AG04450 (cell line): ENCODE results near the gene NPY2R. TPM values are rescaled to one million over a fixed set of nuclear protein-coding genes. Genes with fewer than 3 reads are reported as not detected.

Experiments used
- CTCF ChIA-PET: fragments of 300-600, 350-600 bp; formaldehyde crosslinking; extraction: SDS; loops from one replicate; lab custom pipeline; 2022; ENCODE audit warnings: antibody characterized with exemption, inconsistent platforms; lab: Charles Lee
- POLR2A ChIA-PET: fragments of 350-600 bp; formaldehyde crosslinking; extraction: SDS; loops from one replicate; lab custom pipeline; 2021; ENCODE audit warnings: antibody characterized with exemption, inconsistent platforms; lab: Yijun Ruan, JAX
- DNase-seq: peaks from one replicate; pipeline ENCODE4 v3.0.0-alpha.2; 2011; ENCODE audit warnings: low read depth, low spot score
- H3K27ac ChIP-seq: one replicate; pipeline ENCODE4 v1.5.1; 2012; ENCODE audit warnings: low read depth, low read length, control low read depth
- H3K27me3 ChIP-seq: one replicate; pipeline ENCODE4 v1.6.0; 2012; ENCODE audit warnings: low read length; ENCODE audit not compliant: control insufficient read depth, insufficient read depth
- H3K4me3 ChIP-seq: 2 replicates; pipeline ENCODE4 v1.5.1; 2011; ENCODE audit warnings: mild to moderate bottlenecking, low read depth, low read length, control low read depth
- H3K9me3 ChIP-seq: 2 replicates; pipeline ENCODE4 v1.5.1; 2012; ENCODE audit warnings: low read length; ENCODE audit not compliant: control insufficient read depth, insufficient read depth
- polyA plus RNA-seq: library from polyadenylated mRNA; depleted of rRNA; stranded (reverse); fragments of >200 nt; gene quantifications from 2 replicates; pipeline ENCODE4 v1.2.3, GENCODE V29; 2011
- TF ChIP-seq, protein P1 (sequence below): IDR thresholded peaks from 2 replicates; pipeline ENCODE4 v1.5.1; 2011; ENCODE audit warnings: low read depth, low read length, control low read depth, inconsistent platforms

Gene NPY2R
- polyA plus RNA-seq, 1 experiment = not detected

DNA sequence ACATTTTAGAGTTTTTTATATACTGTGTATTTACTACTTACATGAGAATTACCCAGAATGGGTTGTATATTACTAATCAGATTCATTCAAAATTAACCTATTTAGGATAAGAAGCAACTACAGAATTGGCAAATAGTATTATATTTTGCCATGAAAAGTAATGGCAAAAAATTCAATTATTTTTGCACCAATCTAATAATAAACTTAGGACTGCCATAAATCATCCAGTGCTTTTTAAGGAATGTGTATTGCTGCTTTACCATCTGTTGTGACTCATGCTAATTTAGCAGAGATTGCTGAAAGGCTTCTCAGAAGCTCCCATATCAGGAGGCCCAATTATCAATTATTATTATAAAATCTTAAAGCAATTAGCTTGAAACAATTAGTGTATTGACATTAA lies 24.0 kb downstream of the NPY2R start:
- ChIA-PET CTCF (no interaction called here), POLR2A (no interaction called here)
- no peaks in the 10 kb centered on the region for H3K9me3 ChIP-seq
- H3K27me3 ChIP-seq = no peaks in the 10 kb centered on the region
- TF ChIP-seq, protein P1, sequence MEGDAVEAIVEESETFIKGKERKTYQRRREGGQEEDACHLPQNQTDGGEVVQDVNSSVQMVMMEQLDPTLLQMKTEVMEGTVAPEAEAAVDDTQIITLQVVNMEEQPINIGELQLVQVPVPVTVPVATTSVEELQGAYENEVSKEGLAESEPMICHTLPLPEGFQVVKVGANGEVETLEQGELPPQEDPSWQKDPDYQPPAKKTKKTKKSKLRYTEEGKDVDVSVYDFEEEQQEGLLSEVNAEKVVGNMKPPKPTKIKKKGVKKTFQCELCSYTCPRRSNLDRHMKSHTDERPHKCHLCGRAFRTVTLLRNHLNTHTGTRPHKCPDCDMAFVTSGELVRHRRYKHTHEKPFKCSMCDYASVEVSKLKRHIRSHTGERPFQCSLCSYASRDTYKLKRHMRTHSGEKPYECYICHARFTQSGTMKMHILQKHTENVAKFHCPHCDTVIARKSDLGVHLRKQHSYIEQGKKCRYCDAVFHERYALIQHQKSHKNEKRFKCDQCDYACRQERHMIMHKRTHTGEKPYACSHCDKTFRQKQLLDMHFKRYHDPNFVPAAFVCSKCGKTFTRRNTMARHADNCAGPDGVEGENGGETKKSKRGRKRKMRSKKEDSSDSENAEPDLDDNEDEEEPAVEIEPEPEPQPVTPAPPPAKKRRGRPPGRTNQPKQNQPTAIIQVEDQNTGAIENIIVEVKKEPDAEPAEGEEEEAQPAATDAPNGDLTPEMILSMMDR = no peak
- H3K27ac ChIP-seq = no peak overlapping the region
- no peak for DNase-seq
- no peak overlapping the region for H3K4me3 ChIP-seq

DNA sequence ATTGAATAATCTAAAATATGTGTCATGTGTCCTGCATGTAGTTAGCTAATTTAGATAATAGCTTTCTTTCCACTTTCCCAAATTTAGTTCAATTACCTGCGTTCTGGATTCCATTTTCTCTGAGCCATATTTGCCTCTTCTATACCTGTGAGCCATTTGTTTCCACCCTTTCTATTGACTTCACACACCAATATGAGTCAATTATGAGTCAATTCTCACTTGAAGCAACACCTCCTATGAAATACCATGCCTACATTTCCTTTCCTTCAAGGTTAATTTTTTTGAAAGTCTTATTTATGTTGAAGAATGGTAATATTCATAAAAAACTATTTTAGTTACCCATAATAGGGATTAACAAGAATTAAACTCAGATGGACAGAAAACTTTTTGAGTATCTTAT lies 25.8 kb downstream of the NPY2R start:
- CTCF ChIA-PET = no interaction called here
- TF ChIP-seq, protein P1 = no peak

DNA sequence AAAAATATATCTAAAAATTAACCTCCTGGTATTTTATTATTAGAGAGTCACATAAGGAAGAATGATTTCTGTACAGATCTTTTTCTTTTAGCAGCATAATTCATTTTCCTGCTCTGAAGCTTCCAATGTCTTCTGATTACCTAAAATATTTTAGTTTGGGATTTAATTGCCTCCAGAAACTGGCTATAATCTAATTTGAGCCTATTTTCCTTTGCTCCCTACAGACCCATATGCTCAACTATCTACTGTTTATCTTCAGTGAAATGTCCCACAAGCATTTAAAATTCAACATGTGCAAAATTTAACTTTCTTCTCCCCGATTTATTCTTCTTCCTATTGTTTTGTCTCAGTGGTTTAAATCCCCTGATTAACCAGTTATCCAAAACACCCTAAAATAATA lies 29.1 kb downstream of the NPY2R start:
- Histone ChIP-seq H3K9me3 (no peaks in the 10 kb centered on the region), H3K27me3 (no peaks in the 10 kb centered on the region), H3K27ac (no peak overlapping the region), H3K4me3 (no peak overlapping the region)
- no peak for DNase-seq
- TF ChIP-seq, protein P1 = no peak
- CTCF ChIA-PET = no interaction called here
- POLR2A ChIA-PET = no interaction called here

More for the DNA sequence above, 25.8 kb downstream of the NPY2R start:
- DNase-seq = no peak
- H3K4me3 ChIP-seq = no peak overlapping the region
- no peaks in the 10 kb centered on the region for H3K9me3 ChIP-seq
- POLR2A ChIA-PET = no interaction called here
- no peaks in the 10 kb centered on the region for H3K27me3 ChIP-seq
- no peak overlapping the region for H3K27ac ChIP-seq

DNA sequence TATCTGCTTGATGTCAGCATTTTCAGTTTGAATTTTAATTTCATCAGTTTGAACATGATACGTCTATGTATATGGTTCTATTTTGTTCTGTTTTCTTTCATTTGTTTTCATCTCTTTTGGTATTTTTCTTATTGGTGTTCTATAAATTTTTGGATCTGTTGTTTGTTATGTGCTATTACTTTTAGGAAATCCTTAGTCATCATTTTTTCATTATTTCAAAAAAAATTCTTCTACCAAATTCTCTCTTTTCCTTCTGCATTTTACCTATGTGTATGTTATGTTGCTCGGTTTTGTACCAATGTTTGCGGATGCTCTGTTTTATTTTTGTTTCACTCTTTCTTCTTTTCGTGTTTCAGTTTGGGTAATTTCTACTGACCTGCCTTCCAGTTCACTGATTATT lies 32.8 kb downstream of the NPY2R start:
- Histone ChIP-seq H3K27me3 (no peaks in the 10 kb centered on the region), H3K4me3 (no peak overlapping the region), H3K27ac (no peak overlapping the region), H3K9me3 (no peaks in the 10 kb centered on the region)
- no peak for DNase-seq
- CTCF ChIA-PET = no interaction called here
- TF ChIP-seq, protein P1 = no peak
- POLR2A ChIA-PET = no interaction called here

DNA sequence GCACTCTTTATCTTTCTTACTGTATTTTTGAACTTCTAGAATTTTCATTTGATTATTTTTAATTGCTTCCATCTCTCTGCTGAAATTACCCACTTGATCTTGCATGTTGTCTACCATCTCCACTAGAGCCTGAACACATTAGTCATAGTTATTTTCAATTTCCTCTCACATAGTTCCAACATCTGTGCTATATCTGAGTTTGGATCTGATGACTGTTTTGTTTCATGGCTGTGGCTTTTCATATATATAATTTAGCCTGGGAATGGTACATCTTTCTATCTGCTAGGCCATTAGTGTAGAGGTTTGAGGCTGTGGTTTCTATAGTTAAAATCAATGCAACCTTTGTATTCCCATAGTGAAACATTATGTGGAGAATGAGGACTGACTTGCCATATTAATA lies 33.2 kb downstream of the NPY2R start:
- no peak overlapping the region for H3K27ac ChIP-seq
- TF ChIP-seq, protein P1 = no peak
- H3K9me3 ChIP-seq = no peaks in the 10 kb centered on the region
- ChIA-PET POLR2A (no interaction called here), CTCF (no interaction called here)
- DNase-seq = no peak
- H3K4me3 ChIP-seq = no peak overlapping the region
- H3K27me3 ChIP-seq = no peaks in the 10 kb centered on the region
